K562 (cell line): ENCODE data around the gene RIMS3. TPM values are rescaled to one million over a fixed set of nuclear protein-coding genes. Genes with fewer than 3 reads are reported as not detected.

Experiments used
- CREM ChIP-seq: IDR thresholded peaks from 2 replicates; pipeline ENCODE4 v1.6.1; 2014; ENCODE audit warnings: antibody characterized with exemption, low read depth
- GTF2E2 ChIP-seq: fragments of 200-800 bp; sonication (Bioruptor generic); IDR thresholded peaks from 2 replicates; pipeline ENCODE4 v1.6.1; 2016; ENCODE audit warnings: missing genetic modification characterization, missing compliant biosample characterization
- ID3 ChIP-seq, 2 experiments: fragments of 250-450 bp in 1 of 2; fragments of 450-650 bp in 1 of 2; sonication (Bioruptor Pico) in 1 of 2; IDR thresholded peaks; 2 replicates each; pipeline versions ENCODE4 v1.6.1 to v1.8.0; 2016 to 2021; ENCODE audit warnings: mild to moderate bottlenecking in 2 of 2, moderate library complexity in 2 of 2, missing compliant biosample characterization in 1 of 2, missing genetic modification characterization in 1 of 2
- MCM5 ChIP-seq: fragments of 450-650 bp; IDR thresholded peaks from 2 replicates; pipeline ENCODE4 v1.6.1; 2016; ENCODE audit warnings: low read depth
- MNT ChIP-seq, 2 experiments: fragments of 450-650 bp; conservative IDR thresholded peaks; 2 replicates each; pipeline ENCODE4 v1.6.1; 2017; ENCODE audit warnings: mild to moderate bottlenecking in 2 of 2, moderate library complexity in 2 of 2
- REST ChIP-seq, 2 experiments: fragments of 450-650 bp; formaldehyde crosslinking in 1 of 2; IDR thresholded peaks; 2 replicates each; pipeline versions ENCODE4 v1.4.0 to v1.6.1; 2014 to 2020; ENCODE audit warnings: mild to moderate bottlenecking in 2 of 2, borderline replicate concordance in 1 of 2, low read depth in 1 of 2
- TAL1 ChIP-seq: fragments of 450-650 bp; IDR thresholded peaks from 2 replicates; pipeline ENCODE4 v1.6.1; 2016; ENCODE audit warnings: mild to moderate bottlenecking
- ZFP1 ChIP-seq: fragments of 450-650 bp; formaldehyde crosslinking; IDR thresholded peaks from 2 replicates; pipeline ENCODE4 v1.4.0; 2020; ENCODE audit warnings: mild to moderate bottlenecking, mixed read lengths
- ZNF311 ChIP-seq: fragments of 250-450 bp; sonication (Bioruptor Pico); IDR thresholded peaks from 2 replicates; pipeline ENCODE4 v1.4.0; 2020; ENCODE audit warnings: mild to moderate bottlenecking, moderate library complexity
- ZNF592 ChIP-seq: fragments of 450-650 bp; IDR thresholded peaks from 2 replicates; pipeline ENCODE4 v1.6.1; 2017; ENCODE audit warnings: antibody characterized with exemption, mild to moderate bottlenecking
- polyA plus RNA-seq, 8 experiments: library from polyadenylated mRNA; depleted of rRNA in 4 of 8; stranded (reverse) in 5 of 8; unstranded in 3 of 8; fragments of >200 nt; fragmentation: Nextera tagmentation in 2 of 8; fragmentation: Illumina TruSeq in 1 of 8; extraction: Ambion mirVana in 2 of 8; extraction: Trizol in 1 of 8; gene quantifications; 2 replicates each; pipeline versions ENCODE4 v1.2.1 to v1.2.3, GENCODE V29; 2011 to 2014; ENCODE audit warnings: inconsistent platforms in 1 of 8, missing spikeins in 1 of 8
- total RNA-seq, 7 experiments: library from RNA; depleted of rRNA in 6 of 7; stranded (reverse); fragments of >200 nt in 6 of 7; fragmentation: Illumina TruSeq in 2 of 7; extraction: Trizol in 2 of 7; gene quantifications; 2 replicates each; pipeline versions ENCODE4 v1.2.1 to v1.2.3, GENCODE V29; 2011 to 2021; ENCODE audit warnings: low replicate concordance in 1 of 7

Gene RIMS3
- total and polyA plus RNA-seq, 9 of the 15 experiments (the other 6 are each of a cell fraction or from before 2014, with no cell fraction given): 0.06 to 1.2 (median 0.59) TPM

- no peak for TF ChIP-seq ZNF592
- no peak for TF ChIP-seq GTF2E2 (tag)
- TF ChIP-seq ZFP1 (CRISPR knock-in tag): no peak
- peak; percentile 65; the same call in 1 of the 2 replicates for TF ChIP-seq REST (IDR thresholded peaks at IDR 0.05; ENCODE audit: borderline replicate concordance)
- TF ChIP-seq REST (CRISPR knock-in tag; IDR thresholded peaks at IDR 0.05; ENCODE audit: low read depth): no peak
- TF ChIP-seq ID3 (CRISPR knock-in tag; IDR thresholded peaks at IDR 0.05): no peak
- TF ChIP-seq ID3 (tag; IDR thresholded peaks at IDR 0.05): no peak
- no peak for TF ChIP-seq MNT (conservative IDR thresholded peaks at IDR 0.05)
- no peak for TF ChIP-seq CREM
- no peak for TF ChIP-seq ZNF311 (CRISPR knock-in tag)
- TF ChIP-seq TAL1: no peak
- no peak for TF ChIP-seq MCM5
Measured at GRCh38 chr1:40592107-40592803, 73.2 kb downstream of the RIMS3 start (continued).
